HG02588 (cell line): ENCODE data around the gene NIPSNAP2.
"Not testable (repeated sequence)": the region's sequence is repeated elsewhere in the genome, so short reads cannot be mapped to it uniquely, and the experiment has no call there.

Experiments
- ATAC-seq: cut with Tn5 transposase; IDR thresholded peaks from one replicate; pipeline ENCODE4 v1.9.1; 2021; ENCODE audit warnings: mild to moderate bottlenecking, moderate library complexity; ENCODE audit not compliant: unreplicated experiment

NIPSNAP2 gene

GRCh38 chr7:55975988-55976633 is 11.7 kb downstream of the NIPSNAP2 start:
- no peak for ATAC-seq

- no peak for ATAC-seq
Measured at GRCh38 chr7:55977831-55978230, 13.4 kb downstream of the NIPSNAP2 start.

- no peak for ATAC-seq
Measured at GRCh38 chr7:55980266-55980665, 15.9 kb downstream of the NIPSNAP2 start.

GRCh38 chr7:55983537-55983936 is 19.2 kb downstream of the NIPSNAP2 start:
- ATAC-seq, result no peak

- ATAC-seq, result no peak
Measured at GRCh38 chr7:55992346-55992745, 28.0 kb downstream of the NIPSNAP2 start.

- no peak for ATAC-seq
Measured at GRCh38 chr7:55996856-55997500, 32.6 kb downstream of the NIPSNAP2 start.

GRCh38 chr7:56003749-56004148 is 39.4 kb downstream of the NIPSNAP2 start:
- ATAC-seq, result no peak

GRCh38 chr7:56007167-56007652 is 42.8 kb downstream of the NIPSNAP2 start:
- no peak for ATAC-seq

- ATAC-seq, result no peak
Measured at GRCh38 chr7:56007891-56008290, 43.5 kb downstream of the NIPSNAP2 start.

- no peak for ATAC-seq
Measured at GRCh38 chr7:56009695-56010094, 45.3 kb downstream of the NIPSNAP2 start.

GRCh38 chr7:56017015-56017414 is 52.6 kb downstream of the NIPSNAP2 start:
- not testable (repeated sequence) for ATAC-seq

GRCh38 chr7:56019501-56019900 is 55.1 kb downstream of the NIPSNAP2 start:
- no peak for ATAC-seq

- no peak for ATAC-seq
Measured at GRCh38 chr7:56023500-56023899, 59.1 kb downstream of the NIPSNAP2 start.

GRCh38 chr7:56026538-56026937 is 62.2 kb downstream of the NIPSNAP2 start:
- ATAC-seq, result no peak

- no peak for ATAC-seq
Measured at GRCh38 chr7:56028942-56029630, 64.7 kb downstream of the NIPSNAP2 start.

GRCh38 chr7:56030340-56030739 is 66.0 kb downstream of the NIPSNAP2 start:
- ATAC-seq, result no peak

- not testable (repeated sequence) for ATAC-seq
Measured at GRCh38 chr7:56031556-56031955, 67.2 kb downstream of the NIPSNAP2 start.

- ATAC-seq, result not testable (repeated sequence)
Measured at GRCh38 chr7:56032578-56032977, 68.2 kb downstream of the NIPSNAP2 start.

GRCh38 chr7:56033671-56034432 is 69.5 kb downstream of the NIPSNAP2 start:
- ATAC-seq, result peak; percentile 97

GRCh38 chr7:56040730-56041129 is 76.3 kb downstream of the NIPSNAP2 start:
- ATAC-seq, result no peak

GRCh38 chr7:56045758-56046157 is 81.4 kb downstream of the NIPSNAP2 start:
- ATAC-seq, result not testable (repeated sequence)
